Neural cell (in vitro differentiated cells): ENCODE data around the gene SNRPA1. TPM values are rescaled to one million over a fixed set of nuclear protein-coding genes. Genes with fewer than 3 reads are reported as not detected.

Experiments used
- H2AFZ ChIP-seq: fragments of 200-600, 300-800 bp; sonication (generic), shearing (Covaris generic); 2 replicates; pipeline ENCODE4 v1.6.0; 2014; ENCODE audit warnings: low read depth, mild to moderate bottlenecking, antibody characterized with exemption, low read length, moderate library complexity
- H3F3A ChIP-seq: fragments of 200-600 bp; shearing (Covaris generic); 2 replicates; pipeline ENCODE4 v1.6.1; 2016; ENCODE audit warnings: mild to moderate bottlenecking, moderate library complexity, mixed read lengths, antibody characterized with exemption, low read length; ENCODE audit not compliant: insufficient read depth, poor library complexity, severe bottlenecking
- H3K27ac ChIP-seq: fragments of 200-600, 300-800 bp; sonication (generic), shearing (Covaris generic); 2 replicates; pipeline ENCODE4 v1.5.1; 2014; ENCODE audit warnings: mild to moderate bottlenecking, low read length, moderate library complexity
- H3K27me3 ChIP-seq: fragments of 300-800, 200-600 bp; sonication (generic), shearing (Covaris generic); 2 replicates; pipeline ENCODE4 v1.6.0; 2014; ENCODE audit warnings: mild to moderate bottlenecking, low read depth, low read length, moderate library complexity; ENCODE audit not compliant: insufficient read depth
- H3K36me3 ChIP-seq: fragments of 300-800, 200-600 bp; sonication (generic), shearing (Covaris generic); 2 replicates; pipeline ENCODE4 v1.5.1; 2014; ENCODE audit warnings: mild to moderate bottlenecking, antibody characterized with exemption, low read length, moderate library complexity; ENCODE audit not compliant: insufficient read depth
- H3K4me2 ChIP-seq: fragments of 300-800, 200-600 bp; sonication (generic), shearing (Covaris generic); 2 replicates; pipeline ENCODE4 v1.6.0; 2014; ENCODE audit warnings: mild to moderate bottlenecking, low read length
- H3K4me3 ChIP-seq: fragments of 300-800, 200-600 bp; sonication (generic), shearing (Covaris generic); 2 replicates; pipeline ENCODE4 v1.5.1; 2014; ENCODE audit warnings: mild to moderate bottlenecking, low read length, moderate library complexity
- H3K79me2 ChIP-seq: fragments of 200-600 bp; shearing (Covaris generic); replicated peaks from 2 replicates; pipeline ENCODE4 v1.6.0; 2014; ENCODE audit warnings: mild to moderate bottlenecking, low read length, moderate library complexity; ENCODE audit not compliant: insufficient read depth
- H3K9ac ChIP-seq: fragments of 300-800, 200-600 bp; sonication (generic), shearing (Covaris generic); 2 replicates; pipeline ENCODE4 v1.6.1; 2016; ENCODE audit warnings: mild to moderate bottlenecking, low read length, mixed read lengths
- H3K9me2 ChIP-seq: fragments of 200-600 bp; shearing (Covaris generic); 2 replicates; pipeline ENCODE4 v1.6.1; 2016; ENCODE audit warnings: mild to moderate bottlenecking, low read length, mixed read lengths; ENCODE audit not compliant: insufficient read depth
- H3K9me3 ChIP-seq: fragments of 200-600, 300-800 bp; sonication (generic), shearing (Covaris generic); 2 replicates; pipeline ENCODE4 v1.6.1; 2016; ENCODE audit warnings: mild to moderate bottlenecking, mixed run types, low read length, moderate library complexity, mixed read lengths
- H4K20me1 ChIP-seq: fragments of 200-600 bp; shearing (Covaris generic); 2 replicates; pipeline ENCODE4 v1.6.1; 2016; ENCODE audit warnings: mild to moderate bottlenecking, mixed run types; ENCODE audit not compliant: insufficient read depth
- CTCF ChIP-seq: fragments of 450-650 bp; IDR thresholded peaks from 2 replicates; pipeline ENCODE4 v1.5.1; 2014; ENCODE audit warnings: antibody characterized with exemption, mild to moderate bottlenecking, moderate library complexity; ENCODE audit not compliant: poor library complexity, severe bottlenecking
- EP300 ChIP-seq: fragments of 450-650 bp; conservative IDR thresholded peaks from 2 replicates; pipeline ENCODE4 v1.6.1; 2014; ENCODE audit warnings: antibody characterized with exemption, mild to moderate bottlenecking, moderate library complexity; ENCODE audit not compliant: poor library complexity, severe bottlenecking
- EZH2 ChIP-seq: fragments of 200-600, 300-800 bp; shearing (Covaris generic), sonication (generic); IDR thresholded peaks from 2 replicates; pipeline ENCODE4 v1.6.1; 2014; ENCODE audit warnings: antibody characterized with exemption, low read length, borderline replicate concordance, mild to moderate bottlenecking; ENCODE audit not compliant: insufficient read depth, poor library complexity, severe bottlenecking
- MXI1 ChIP-seq: fragments of 450-650 bp; conservative IDR thresholded peaks from 2 replicates; pipeline ENCODE4 v1.6.1; 2014; ENCODE audit warnings: antibody characterized with exemption, mild to moderate bottlenecking; ENCODE audit not compliant: poor library complexity, severe bottlenecking
- POLR2AphosphoS5 ChIP-seq: IDR thresholded peaks from 2 replicates; pipeline ENCODE4 v1.6.1; 2012
- RAD21 ChIP-seq: fragments of 450-650 bp; conservative IDR thresholded peaks from 2 replicates; pipeline ENCODE4 v1.6.1; 2014; ENCODE audit warnings: antibody characterized with exemption, mild to moderate bottlenecking, moderate library complexity
- REST ChIP-seq: IDR thresholded peaks from 2 replicates; pipeline ENCODE4 v1.6.1; 2012; ENCODE audit warnings: borderline replicate concordance
- SMC3 ChIP-seq: fragments of 450-650 bp; conservative IDR thresholded peaks from 2 replicates; pipeline ENCODE4 v1.6.1; 2014; ENCODE audit warnings: antibody characterized with exemption, mild to moderate bottlenecking, moderate library complexity; ENCODE audit not compliant: poor library complexity
- TAF1 ChIP-seq: IDR thresholded peaks from 2 replicates; pipeline ENCODE4 v1.6.1; 2012; ENCODE audit warnings: low read depth
- polyA plus RNA-seq: library from polyadenylated mRNA; depleted of rRNA; stranded (reverse); fragments of >200 nt; gene quantifications from 2 replicates; pipeline ENCODE4 v1.2.3, GENCODE V29; 2014

SNRPA1 gene
- polyA plus RNA-seq, 1 donor from 2014 or later: 53.6 TPM

- no peaks in the 10 kb centered on the region for H3K9me2 ChIP-seq
- no peaks in the 10 kb centered on the region for H3K36me3 ChIP-seq
- H3K9me3 ChIP-seq: no peaks in the 10 kb centered on the region
- no peak overlapping the region for H3K4me3 ChIP-seq
- no peaks in the 10 kb centered on the region for H4K20me1 ChIP-seq
- no peak overlapping the region for H3K27ac ChIP-seq
- H3K4me2 ChIP-seq: no peak overlapping the region
- no peaks in the 10 kb centered on the region for H3K27me3 ChIP-seq
- no peak overlapping the region for H3K9ac ChIP-seq
- H2AFZ ChIP-seq: no peak overlapping the region
- no peak for TF ChIP-seq RAD21
- no peak for TF ChIP-seq REST
- no peak for TF ChIP-seq EZH2
- no peak for TF ChIP-seq EP300
- no peak for TF ChIP-seq MXI1
- no peak for TF ChIP-seq CTCF
- no peak for TF ChIP-seq POLR2AphosphoS5
- TF ChIP-seq SMC3: no peak
- no peak for TF ChIP-seq TAF1
- H3K79me2 ChIP-seq: no peaks in the 10 kb centered on the region
- H3F3A ChIP-seq: no peaks in the 10 kb centered on the region
Measured at GRCh38 chr15:101264011-101264410, 31.0 kb downstream of the SNRPA1 start.

GRCh38 chr15:101262551-101262950, 32.5 kb downstream of the SNRPA1 start:
- Histone ChIP-seq H3K4me2 (no peak overlapping the region), H3K9ac (no peak overlapping the region)

More at GRCh38 chr15:101262551-101262950, 32.5 kb downstream of the SNRPA1 start:
- TF ChIP-seq EP300 (no peak), REST (no peak), TAF1 (no peak), CTCF (no peak), POLR2AphosphoS5 (no peak), SMC3 (no peak), EZH2 (no peak), RAD21 (no peak), MXI1 (no peak)
- Histone ChIP-seq H4K20me1 (no peaks in the 10 kb centered on the region), H3K79me2 (no peaks in the 10 kb centered on the region), H3K36me3 (no peaks in the 10 kb centered on the region), H3F3A (no peaks in the 10 kb centered on the region), H3K4me3 (no peak overlapping the region), H3K27me3 (no peaks in the 10 kb centered on the region), H3K9me3 (no peaks in the 10 kb centered on the region), H3K9me2 (no peaks in the 10 kb centered on the region), H3K27ac (no peak overlapping the region), H2AFZ (no peak overlapping the region)
